ENCODE measurements around the gene RABGAP1L.
"Not testable (repeated sequence)": the region's sequence is repeated elsewhere in the genome, so short reads cannot be mapped to it uniquely, and the experiment has no call there.

RABGAP1L gene

DNA sequence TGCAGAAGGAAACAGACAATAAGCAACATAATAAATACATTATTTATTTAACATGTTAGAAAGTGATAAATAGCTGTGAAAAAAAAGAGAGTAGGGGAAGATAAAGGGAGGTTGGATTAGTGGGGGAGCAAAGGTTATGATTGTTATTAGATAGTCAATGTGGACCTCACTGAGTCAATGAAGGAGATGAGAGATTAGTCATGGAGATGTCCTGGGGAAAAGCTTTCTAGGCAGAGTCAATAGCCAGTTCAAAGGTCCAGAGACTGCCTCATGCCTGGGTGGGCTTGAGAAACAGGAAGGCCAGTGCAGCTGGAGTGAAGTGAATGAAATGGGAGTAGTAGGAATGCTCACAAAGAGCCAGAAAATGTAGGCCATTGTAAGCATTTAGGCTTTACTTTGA lies 653.3 kb downstream of the RABGAP1L start:
- Mint-ChIP-seq H3K4me1 (peaks cover 5% of the 10 kb centered on the region), H3K4me3 (no peak overlapping the region), H3K36me3 (ENCODE audit: low read depth) (no peaks in the 10 kb centered on the region), H3K27ac (no peak overlapping the region), H3K9me3 (no peaks in the 10 kb centered on the region), H3K27me3 (ENCODE audit: low read depth) (no peaks in the 10 kb centered on the region)
- TF ChIP-seq, protein P1, sequence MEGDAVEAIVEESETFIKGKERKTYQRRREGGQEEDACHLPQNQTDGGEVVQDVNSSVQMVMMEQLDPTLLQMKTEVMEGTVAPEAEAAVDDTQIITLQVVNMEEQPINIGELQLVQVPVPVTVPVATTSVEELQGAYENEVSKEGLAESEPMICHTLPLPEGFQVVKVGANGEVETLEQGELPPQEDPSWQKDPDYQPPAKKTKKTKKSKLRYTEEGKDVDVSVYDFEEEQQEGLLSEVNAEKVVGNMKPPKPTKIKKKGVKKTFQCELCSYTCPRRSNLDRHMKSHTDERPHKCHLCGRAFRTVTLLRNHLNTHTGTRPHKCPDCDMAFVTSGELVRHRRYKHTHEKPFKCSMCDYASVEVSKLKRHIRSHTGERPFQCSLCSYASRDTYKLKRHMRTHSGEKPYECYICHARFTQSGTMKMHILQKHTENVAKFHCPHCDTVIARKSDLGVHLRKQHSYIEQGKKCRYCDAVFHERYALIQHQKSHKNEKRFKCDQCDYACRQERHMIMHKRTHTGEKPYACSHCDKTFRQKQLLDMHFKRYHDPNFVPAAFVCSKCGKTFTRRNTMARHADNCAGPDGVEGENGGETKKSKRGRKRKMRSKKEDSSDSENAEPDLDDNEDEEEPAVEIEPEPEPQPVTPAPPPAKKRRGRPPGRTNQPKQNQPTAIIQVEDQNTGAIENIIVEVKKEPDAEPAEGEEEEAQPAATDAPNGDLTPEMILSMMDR (IDR thresholded peaks at IDR 0.05; ENCODE audit: unreplicated experiment in 3 of 3): no peak

DNA sequence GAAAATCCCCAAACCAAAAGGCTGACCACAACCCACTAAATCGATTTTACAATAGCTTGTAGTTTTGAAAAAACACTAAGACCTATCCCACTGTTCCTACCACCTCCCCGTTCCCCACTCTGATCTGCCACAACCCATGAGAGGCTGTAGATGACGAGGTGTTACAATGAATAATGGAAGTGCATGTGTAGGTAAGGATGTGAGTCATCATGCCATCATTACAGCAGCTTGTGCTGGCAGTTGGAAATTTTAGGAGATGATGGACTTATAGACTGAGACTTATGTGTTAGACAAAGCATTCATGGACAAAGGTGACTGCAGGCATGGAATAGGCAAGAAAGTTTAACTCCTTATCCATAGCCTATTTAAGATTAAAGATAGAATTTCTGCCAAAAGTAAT lies 655.7 kb downstream of the RABGAP1L start:
- Mint-ChIP-seq H3K4me1 (peaks cover 5% of the 10 kb centered on the region), H3K4me3 (no peak overlapping the region), H3K27ac (no peak overlapping the region), H3K9me3 (no peaks in the 10 kb centered on the region), H3K27me3 (ENCODE audit: low read depth) (no peaks in the 10 kb centered on the region), H3K36me3 (ENCODE audit: low read depth) (no peaks in the 10 kb centered on the region)
- TF ChIP-seq, protein P1 (IDR thresholded peaks at IDR 0.05; ENCODE audit: unreplicated experiment in 3 of 3): no peak

DNA sequence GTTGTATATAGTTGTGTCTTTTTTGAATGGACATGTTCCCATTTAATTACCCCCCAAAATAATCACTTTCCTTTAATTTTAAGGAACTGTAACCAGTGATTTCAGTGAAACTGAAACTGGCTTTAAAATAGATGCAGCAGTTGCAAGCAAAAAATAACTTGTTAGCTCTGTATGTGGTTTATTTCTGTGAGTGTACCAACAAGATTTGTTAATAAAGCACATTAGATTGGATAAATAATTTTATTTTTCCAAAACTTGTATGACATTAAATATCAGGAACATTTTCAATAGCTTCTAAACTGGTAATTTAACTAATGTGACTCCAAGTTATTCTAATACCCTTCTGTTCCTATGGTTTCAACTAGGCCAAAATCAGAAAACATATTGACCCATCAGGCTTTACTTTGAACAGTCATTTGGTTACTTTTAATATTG lies 656.2 kb downstream of the RABGAP1L start:
- Mint-ChIP-seq H3K27me3 (ENCODE audit: low read depth) (no peaks in the 10 kb centered on the region), H3K36me3 (ENCODE audit: low read depth) (no peaks in the 10 kb centered on the region), H3K9me3 (no peaks in the 10 kb centered on the region), H3K27ac (no peak overlapping the region), H3K4me1 (peaks cover 5% of the 10 kb centered on the region), H3K4me3 (no peak overlapping the region)
- TF ChIP-seq, protein P1 (IDR thresholded peaks at IDR 0.05; ENCODE audit: unreplicated experiment in 3 of 3): no peak

DNA sequence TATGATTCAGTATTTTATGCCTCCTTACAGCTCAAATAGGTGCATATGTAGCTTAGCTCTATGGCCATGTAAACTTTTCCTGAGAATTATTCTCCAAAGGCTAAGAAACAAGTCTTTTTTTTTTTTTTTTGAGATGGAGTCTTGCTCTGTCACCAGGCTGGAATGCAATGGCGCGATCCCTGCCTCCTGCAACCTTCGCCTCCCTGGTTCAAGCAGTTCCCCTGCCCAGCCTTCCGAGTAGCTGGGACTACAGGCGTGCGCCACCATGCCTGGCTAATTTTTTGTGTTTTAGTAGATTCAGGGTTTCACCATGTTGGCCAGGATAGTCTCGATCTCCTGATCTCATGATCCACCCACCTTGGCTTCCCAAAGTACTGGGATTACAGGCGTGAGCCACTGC lies 657.3 kb downstream of the RABGAP1L start:
- not testable (repeated sequence) for H3K9me3 Mint-ChIP-seq; H3K36me3 Mint-ChIP-seq (ENCODE audit: low read depth); H3K27ac Mint-ChIP-seq; H3K27me3 Mint-ChIP-seq (ENCODE audit: low read depth); H3K4me1 Mint-ChIP-seq; H3K4me3 Mint-ChIP-seq

DNA sequence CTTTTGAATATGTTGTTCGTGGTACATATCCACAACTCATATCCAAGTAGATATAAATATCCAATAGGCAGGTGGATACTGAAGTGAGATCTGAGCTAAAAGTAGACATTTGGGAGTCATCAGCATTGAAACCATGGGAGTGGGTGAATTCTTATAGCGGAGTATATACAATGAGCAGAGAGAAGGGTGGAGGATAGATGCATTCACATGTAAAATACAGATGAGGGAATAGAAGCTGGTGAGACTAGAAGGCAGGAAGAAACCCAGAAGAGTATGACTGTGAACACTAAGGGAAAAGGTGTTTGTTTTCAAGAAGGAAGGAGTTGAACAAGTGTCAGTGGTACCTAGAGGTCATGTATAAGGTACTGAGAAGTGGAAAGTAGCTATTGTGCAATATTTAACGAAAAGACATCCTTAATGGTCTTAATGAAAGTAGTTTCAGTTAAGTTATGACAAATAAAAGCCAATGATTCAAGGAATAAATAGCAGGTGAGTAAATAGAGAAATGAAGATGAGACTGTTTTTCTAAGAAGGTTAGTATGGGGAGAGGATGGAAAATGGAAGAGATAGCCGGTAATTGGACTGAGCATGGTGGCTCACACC lies 658.8 kb downstream of the RABGAP1L start:
- TF ChIP-seq, protein P1 (IDR thresholded peaks at IDR 0.05; ENCODE audit: unreplicated experiment in 3 of 3): no peak
- Mint-ChIP-seq H3K9me3 (no peaks in the 10 kb centered on the region), H3K4me1 (peaks cover 5% of the 10 kb centered on the region), H3K36me3 (ENCODE audit: low read depth) (no peaks in the 10 kb centered on the region), H3K27ac (no peak overlapping the region), H3K27me3 (ENCODE audit: low read depth) (no peaks in the 10 kb centered on the region), H3K4me3 (no peak overlapping the region)

DNA sequence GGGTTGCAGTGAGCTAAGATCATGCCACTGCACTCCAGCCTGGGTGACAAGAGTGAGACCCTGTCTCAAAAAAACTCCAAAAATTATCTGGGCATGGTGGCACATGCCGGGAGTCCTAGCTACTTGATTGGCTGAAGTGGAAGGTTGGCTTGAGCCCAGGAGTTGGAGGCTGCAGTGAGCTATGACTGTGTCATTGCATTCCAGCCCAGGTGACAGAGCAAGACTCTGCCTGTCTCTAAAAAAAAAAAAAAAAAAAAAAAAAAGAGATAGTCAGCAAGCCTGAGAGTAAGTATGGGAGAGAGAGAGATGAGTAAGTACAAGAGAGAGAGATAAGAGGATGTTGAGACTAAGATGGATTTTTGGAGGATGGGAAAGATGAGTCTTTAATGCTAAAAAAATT lies 659.6 kb downstream of the RABGAP1L start:
- Mint-ChIP-seq H3K36me3 (ENCODE audit: low read depth) (no peaks in the 10 kb centered on the region), H3K4me3 (no peak overlapping the region), H3K27ac (no peak overlapping the region), H3K27me3 (ENCODE audit: low read depth) (no peaks in the 10 kb centered on the region), H3K4me1 (peaks cover 5% of the 10 kb centered on the region), H3K9me3 (no peaks in the 10 kb centered on the region)
- TF ChIP-seq, protein P1 (IDR thresholded peaks at IDR 0.05; ENCODE audit: unreplicated experiment in 3 of 3): no peak
